NCI-H526 treated with DMSO at 0.1 percent for 48 hours (cell line): ENCODE measurements around the gene GUCY1A1.
"Not testable (repeated sequence)": the region's sequence is repeated elsewhere in the genome, so short reads cannot be mapped to it uniquely, and the experiment has no call there.

Source experiments
- DNase-seq: peaks from one replicate; lab custom pipeline; 2025; lab: John Stamatoyannopoulos, UW

Gene GUCY1A1, protein sequence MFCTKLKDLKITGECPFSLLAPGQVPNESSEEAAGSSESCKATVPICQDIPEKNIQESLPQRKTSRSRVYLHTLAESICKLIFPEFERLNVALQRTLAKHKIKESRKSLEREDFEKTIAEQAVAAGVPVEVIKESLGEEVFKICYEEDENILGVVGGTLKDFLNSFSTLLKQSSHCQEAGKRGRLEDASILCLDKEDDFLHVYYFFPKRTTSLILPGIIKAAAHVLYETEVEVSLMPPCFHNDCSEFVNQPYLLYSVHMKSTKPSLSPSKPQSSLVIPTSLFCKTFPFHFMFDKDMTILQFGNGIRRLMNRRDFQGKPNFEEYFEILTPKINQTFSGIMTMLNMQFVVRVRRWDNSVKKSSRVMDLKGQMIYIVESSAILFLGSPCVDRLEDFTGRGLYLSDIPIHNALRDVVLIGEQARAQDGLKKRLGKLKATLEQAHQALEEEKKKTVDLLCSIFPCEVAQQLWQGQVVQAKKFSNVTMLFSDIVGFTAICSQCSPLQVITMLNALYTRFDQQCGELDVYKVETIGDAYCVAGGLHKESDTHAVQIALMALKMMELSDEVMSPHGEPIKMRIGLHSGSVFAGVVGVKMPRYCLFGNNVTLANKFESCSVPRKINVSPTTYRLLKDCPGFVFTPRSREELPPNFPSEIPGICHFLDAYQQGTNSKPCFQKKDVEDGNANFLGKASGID

DNA sequence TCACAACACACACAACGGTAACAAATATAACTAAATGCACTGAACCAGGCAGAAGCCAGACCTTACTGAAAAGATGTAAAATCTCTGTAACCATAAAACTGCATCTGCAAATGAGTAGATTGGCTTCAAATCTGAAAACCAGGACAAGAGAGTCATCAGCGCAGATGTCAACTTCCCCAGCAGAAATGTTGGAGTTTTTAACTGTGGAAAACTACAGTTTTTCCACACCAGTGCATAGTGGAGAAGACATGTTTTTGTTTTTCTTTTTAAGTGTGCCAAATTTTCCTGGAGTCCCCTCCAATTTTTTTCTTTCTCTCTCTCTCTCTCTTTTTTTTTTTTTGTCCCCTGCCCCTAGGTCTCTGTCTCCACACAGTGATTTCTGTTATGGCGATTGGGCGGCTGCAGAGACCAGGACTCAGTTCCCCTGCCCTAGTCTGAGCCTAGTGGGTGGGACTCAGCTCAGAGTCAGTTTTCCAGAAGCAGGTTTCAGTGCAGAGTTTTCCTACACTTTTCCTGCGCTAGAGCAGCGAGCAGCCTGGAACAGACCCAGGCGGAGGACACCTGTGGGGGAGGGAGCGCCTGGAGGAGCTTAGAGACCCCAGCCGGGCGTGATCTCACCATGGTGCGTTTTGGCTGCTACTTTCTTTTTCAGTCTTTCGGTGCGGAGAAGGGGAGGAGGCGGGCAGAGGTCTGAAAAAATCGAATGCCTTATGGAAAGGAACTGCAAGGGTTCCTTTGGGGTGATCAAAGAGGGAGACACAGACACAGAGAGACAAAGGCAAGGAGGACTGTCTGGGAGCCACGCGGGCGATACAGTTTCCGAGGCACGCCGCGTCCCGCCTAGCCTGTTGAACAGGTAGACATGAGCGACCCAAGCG lies at the start of gene GUCY1A1:
Gene GUCY1A1, plus strand, starts transcription at position 505 of the 878 bp plus-strand sequence. CDS start 30,020 bp downstream, outside the sequence.
- DNase-seq, result no peak

DNA sequence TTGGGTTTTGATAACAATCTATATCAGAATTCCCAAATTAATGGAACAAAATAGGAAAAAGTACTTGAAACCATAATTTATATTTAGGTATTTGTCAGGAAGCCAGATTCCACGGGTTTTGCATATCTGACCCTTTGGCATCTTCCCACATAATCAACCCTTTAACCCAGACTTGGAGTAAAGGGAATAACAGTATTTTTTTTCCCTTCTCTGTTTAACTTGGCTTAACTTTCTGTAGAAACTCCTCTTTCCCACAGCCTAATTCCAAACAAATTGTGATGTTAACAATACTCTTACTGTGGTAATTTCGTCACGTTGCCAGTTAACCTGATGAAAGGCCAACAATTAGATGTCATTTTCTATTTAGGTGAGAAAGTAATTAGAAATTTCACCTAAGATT lies 49.4 kb upstream of the GUCY1A1 start:
- no peak for DNase-seq

DNA sequence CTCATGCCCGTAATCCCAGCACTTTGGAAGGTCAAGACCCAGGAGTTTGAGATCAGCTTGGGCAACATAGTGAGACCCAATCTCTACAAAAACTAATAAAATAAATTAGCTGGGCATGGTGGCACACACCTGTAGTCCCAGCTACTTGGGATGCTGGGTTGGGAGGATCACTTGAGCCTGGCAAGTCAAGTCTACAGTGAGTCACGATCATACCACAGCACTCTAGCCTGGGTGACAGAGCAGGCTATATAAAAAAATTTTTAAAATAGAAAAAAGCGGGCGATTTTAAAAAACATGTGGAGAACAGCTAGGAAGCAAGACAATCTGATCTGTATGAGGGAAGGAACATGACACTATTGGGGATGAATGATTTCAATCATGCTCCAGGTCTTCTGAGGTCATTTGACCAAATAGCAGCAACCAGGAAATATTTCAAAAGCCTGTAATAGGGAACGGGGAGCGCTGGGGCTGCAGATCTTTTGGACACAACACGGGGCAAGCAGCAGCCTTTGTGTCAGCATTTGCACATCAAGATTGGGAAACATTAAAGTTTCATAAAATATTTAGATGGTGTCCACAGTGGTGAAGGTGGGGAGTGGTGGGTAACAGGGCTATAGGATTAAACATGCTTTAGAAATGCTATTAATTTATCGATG lies 48.3 kb upstream of the GUCY1A1 start:
- no peak for DNase-seq

DNA sequence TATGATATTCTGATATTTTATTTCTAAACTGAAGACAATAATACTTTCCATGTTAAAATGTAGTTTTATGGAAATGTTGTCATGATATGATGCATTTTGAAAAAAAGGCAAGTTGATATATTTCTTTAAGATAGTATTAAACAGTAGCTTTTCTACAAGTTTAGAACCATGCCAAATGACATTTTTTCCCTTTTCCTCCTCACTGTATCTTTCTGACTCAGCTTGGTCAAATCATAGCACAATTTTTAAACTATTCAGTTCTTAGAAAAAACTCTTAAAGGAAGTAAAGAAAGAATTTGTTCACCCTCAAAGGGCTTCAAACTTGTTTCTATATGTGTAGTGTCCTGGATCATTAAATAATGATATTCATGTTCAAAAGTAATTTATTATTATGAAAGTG lies 46.0 kb upstream of the GUCY1A1 start:
- no peak for DNase-seq

DNA sequence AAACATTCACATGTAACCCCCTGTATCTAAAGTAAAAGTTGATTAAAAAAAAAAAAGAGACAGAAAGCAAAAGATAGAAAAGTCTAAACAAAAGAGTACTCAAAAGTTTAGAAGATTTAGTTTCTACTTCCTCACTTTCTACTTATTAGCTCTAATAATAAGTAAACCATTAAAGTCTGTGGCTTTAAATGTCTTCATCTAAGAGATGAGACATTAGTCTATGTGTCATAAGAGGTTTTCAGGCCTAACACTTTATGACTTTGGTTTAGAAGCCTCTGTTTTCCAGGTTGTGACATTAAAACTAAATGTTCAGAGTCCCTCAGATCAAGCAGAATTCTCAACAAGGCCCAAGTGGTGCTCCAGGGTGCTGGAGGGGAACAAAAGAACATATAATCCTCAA lies 42.2 kb upstream of the GUCY1A1 start:
- no peak for DNase-seq

DNA sequence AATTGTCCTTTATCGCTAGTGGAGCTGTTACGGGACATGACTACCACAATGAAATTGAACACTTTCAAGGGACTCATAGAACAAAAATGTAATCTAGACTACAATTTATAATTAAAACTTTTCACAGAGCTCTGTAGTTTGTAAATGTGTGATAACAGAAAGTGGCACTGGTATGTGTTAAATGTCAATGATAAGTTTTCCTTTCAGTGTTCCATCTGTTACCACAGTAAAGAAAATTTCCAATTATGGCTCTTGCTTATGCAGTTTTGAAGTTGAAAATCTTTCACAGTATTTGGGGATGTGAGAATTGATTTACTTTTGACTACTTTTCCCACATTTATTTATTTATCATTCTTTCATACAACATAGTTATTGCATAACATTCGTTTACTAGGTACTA lies 40.1 kb upstream of the GUCY1A1 start:
- no peak for DNase-seq

DNA sequence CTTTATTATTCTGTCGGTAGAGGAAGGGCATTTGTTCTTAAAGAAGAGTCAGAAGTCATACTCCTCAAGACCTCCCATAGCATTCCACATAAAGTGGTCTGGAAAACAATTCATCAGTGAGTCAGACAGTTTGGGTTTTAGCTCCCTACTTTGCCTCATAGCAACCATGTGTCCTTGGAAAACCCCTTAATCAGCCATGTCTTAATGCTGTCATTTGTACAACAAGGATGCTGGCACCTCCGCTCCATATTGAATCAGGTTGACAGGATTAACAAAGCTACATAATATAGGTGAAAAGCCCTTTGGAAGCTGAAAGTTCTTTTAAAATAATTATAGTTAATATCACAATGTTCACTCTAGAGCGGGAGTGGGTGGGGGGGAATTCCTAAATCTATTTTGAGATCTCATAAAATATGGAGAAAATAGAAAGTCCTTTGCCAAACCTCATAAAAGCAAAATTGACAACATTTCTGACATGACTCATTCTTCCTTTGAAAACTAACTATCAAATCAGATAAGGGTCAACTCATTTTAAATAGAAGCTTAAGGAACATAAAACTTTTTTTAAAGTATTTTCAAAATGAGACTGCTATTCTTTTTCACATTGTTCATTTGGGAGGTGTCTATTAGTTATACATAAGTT lies 37.3 kb upstream of the GUCY1A1 start:
- DNase-seq, result no peak

DNA sequence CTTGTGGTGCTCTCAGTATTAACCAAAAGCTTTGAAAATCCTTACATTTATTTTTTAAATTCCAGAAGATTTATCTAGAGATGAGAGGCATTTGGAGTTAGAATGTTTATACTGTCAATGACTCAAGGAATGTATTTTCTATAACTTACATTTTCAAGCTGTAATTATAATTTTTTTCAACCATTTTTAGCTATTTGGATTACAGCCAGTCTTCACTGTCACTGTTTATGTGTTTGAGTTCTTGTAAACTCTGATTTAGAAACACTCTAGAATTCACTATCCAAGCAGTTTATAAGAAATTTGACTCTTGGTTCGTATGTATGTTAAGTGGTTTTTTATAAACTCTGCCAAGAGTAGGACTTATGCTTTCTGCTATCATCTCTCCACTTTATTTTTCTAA lies 36.7 kb upstream of the GUCY1A1 start:
- DNase-seq, result no peak

DNA sequence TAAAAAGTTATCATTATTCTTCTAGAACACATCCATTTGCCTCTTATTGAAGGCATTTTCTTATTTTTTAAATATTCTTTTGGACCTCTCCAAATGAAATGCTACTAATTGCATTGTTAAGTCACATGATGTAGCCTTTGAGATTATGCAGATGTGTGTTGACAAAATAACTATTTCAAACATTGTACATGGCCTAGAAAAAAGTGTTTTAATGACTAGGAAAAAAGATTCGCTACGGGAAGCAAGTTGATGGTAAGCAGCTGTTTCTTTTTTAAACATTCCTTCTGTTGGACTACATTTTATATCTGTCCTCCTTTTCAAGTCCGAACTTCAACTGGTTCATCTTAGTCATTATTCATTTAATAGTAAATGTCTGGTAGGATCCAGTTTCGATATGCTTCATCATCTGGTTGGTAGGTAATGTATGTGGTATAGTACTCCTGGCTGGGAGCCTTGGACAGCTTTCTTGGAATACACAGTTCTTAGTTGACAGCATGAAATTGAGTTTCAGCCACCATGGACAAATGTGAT lies 34.3 kb upstream of the GUCY1A1 start:
- DNase-seq, result no peak

DNA sequence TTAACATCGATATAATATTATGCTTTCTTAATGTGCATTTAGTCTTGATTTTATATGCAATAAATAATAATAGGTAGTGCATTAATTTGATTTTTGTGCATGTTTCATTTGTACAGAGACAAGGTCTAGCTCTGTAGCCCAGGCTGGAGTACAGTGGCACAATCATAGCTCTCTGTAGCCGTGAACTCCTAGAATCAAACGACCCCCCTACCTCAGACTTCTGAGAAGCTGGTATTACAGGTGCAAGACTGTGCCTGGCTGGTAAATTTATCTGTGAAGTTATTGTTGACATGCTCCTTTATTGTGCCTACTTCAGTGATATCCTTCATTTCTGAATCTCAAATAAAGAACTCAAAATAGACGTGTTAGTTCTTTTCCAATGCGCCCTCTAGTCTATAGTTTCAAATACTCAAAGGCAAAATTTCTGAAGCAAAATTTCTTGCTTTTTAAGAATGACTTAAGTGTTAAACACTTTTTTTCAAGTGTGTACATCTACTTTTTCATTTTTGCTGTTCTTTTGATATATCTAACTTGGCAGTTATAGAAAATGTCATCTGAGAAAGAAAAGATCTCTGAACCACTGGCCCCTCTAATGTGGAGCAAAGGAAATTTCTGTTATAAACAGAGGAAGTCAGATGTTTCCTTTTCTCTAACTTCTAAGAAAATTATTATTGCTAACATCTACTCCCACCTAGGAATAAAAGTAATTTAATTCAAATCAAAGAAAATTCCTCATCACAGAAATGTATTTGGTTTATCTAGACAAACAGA lies 28.3 kb upstream of the GUCY1A1 start:
- DNase-seq, result no peak

DNA sequence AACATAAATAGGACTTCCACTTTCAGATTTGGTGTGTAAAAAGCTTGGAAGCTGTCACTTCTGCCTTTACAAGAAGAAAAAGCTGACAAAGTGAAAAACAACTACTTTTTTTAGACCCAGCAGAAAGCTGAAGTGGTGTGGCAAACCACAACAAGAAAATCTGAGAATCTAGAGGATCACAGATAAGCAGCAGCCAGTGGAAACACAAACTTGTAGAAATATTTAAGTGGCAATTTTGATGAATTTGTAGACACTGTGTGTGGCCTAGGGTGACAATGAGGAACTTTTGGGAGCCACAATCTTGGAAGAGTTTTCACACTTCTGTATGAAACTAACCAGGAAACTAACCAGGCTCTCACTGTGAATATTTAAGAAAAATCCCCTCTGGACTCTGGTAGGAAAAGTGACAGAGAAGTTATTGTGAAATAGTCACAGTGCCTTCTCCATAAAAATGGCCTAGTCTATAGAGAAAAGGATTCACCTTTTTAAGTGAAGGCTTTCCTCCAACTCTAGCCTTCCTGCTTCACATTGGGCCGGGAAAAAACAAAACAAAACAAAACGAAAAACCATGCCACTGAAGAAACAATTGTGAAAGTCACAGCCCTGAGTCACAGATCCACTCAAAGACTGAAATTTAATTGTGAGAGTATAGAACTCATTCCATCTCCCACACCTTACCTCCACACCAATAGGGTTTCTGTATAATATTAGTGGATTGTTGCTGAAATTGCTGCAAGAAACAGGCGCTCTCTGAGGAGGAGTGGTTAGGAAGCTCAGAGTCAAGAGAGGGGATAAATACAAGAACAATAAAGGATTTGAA lies 26.7 kb upstream of the GUCY1A1 start:
- no peak for DNase-seq

DNA sequence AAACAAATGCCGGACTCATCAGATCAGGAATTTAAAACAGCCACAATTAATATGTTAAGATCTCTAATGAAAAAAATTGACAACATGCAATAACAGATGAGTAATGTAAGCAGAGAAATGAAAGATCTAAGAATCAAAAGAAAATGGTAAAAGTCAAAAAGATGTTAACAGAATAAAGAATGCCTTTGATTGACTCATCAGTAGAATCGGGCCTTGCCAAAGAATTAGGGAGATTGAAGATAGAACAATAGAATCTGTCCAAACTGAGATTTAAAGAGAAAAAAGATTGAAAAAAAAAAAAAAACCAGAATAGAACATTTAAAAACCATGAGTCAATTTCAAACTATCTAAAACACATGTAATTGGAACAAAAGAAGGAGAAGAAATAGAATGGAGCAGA lies 25.9 kb upstream of the GUCY1A1 start:
- no peak for DNase-seq

DNA sequence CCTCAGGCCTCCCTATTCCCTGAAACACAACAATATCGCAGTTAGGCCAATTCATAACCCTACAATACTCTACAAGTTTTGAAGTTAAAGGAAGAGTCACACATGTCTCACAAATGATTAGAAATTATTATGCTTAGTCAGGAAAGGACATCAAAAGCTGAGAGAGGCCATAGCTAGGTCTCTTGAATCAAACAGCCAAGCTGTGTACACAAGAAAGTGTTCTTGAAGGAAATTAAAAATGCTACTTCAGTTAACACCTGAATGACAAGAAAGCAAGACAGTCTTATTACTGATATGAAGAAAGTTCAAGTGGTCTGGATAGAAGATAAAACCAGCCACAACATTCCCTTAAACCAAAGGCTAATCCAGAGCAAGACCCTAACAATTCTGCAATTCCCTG lies 23.6 kb upstream of the GUCY1A1 start:
- DNase-seq, result no peak

DNA sequence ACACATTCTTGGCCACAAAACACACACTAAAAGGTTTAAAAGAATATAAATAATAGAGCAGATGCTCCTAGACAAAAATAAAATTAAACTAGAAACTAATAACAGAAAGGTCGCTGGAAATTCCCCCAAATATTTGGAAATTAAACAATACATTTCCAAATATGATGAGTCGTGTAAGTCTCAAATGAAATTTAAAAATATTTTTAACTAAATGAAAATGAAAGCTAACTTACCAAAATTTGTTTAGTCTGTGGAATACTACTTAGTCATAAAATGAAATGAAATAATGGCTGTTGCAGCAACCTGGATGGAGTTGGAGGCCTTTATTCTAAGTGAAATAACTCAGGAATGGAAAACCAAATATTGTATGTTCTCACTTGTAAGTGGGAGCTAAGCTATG lies 20.6 kb upstream of the GUCY1A1 start:
- no peak for DNase-seq

DNA sequence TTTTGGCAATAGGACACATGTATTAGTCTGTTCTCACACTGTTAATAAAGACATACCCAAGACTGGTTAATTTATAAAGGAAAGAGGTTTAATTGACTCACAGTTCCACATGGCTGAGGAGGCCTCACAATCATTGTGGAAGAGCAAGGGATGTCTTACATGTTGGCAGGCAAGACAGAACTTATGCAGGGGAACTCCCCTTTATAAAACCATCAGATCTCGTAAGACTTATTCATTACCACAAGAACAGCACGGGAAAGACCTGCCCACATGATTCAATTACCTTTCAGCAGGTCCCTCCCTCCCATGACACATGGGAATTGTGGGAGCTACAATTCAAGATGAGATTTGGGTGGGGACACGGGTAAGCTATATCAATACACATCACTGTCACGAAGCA lies 15.9 kb upstream of the GUCY1A1 start:
- DNase-seq, result not testable (repeated sequence)

DNA sequence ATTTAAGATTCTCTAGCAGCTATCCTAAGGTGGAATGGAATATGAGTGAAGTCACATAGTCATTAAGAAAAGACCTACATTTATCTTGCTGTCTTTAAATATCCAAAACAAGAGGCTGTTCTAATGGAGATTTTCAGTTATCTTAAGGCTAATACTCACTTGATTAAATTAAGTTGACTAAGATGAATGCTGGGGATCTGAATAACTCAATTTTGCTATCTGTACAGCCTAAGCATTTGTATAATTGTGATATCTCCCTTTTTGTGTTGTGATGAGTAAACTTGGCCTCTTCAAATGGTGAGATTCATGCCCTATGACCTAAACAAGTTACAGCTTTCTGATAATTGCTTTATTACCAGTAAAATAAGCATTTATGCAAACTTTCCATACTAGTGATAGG lies 13.6 kb upstream of the GUCY1A1 start:
- DNase-seq, result no peak

DNA sequence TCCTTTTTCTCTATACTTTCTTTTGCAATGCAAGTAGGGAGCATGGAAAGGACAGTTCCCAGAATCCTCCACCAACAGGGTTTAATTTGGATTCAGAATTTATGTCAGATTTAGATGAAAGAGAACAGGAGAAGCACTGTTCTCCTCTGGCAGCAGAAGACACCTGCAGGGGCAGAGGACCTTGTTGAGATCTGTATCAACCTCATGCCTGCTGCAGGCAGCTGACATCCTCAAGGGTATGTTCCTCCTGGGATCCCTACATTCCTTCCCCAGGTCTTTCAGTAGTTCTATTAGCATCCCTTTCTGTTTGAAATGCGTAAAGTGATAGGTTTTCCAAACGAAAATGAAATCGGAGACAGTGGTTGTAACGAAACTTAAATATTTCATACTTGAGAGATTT lies 10.6 kb upstream of the GUCY1A1 start:
- DNase-seq, result no peak

DNA sequence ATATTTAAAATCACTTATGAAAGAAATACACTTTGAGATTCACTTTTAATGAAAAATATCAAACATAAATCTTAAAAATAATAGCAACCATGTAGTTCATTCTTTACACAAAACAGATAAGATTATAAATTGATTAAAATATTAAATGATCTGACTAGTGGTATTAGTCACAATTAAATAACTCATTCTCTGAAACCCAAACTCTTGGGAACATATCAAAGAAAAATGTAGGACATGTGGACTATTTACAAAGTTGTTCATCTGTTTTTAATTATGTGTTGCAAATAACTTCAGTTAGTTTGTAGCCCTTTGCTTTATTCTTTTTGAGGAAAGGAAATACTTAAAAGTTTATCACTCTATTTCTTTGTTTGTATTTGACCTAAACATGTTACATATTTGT lies 9.5 kb upstream of the GUCY1A1 start:
- no peak for DNase-seq

DNA sequence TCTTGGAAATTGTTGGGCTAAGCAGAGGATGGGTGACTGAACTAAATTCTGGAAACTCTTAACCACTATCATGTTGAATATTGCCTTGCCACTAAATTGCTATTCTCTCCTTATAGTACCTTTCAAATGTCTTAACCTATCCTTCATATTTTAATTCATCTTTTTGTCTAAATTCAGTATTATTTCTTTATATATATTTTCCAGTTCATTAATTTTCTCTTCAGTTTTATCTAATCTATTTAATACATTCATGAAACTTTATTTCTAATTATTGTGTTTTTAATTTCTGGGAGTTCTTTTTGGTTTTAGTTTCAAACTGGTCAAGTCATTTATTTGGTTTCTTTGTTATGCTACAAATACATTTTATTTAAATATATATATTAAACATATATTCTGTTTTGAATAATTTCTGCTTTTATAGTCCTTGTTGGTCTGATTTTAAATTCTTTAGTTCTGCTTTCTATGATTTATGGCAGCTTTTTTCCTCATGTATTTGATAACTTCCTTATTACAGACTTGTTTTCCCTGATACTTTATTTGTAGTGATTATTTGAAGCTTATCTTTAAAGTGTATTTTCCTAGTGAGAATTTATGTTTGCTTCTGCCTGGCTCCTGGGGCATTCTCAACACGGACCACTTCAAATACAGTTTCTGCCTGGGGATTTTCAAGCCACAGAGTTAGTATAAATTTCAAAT lies 8.5 kb upstream of the GUCY1A1 start:
- no peak for DNase-seq
